Measurements from ENCODE around the gene TTC34. TPM values are rescaled to one million over a fixed set of nuclear protein-coding genes. Genes with fewer than 3 reads are reported as not detected.

Gene TTC34
- total and polyA plus RNA-seq, 2 of the 4 experiments (the other 2 are of a cell fraction), result under 0.01 to 0.09 TPM

- Histone ChIP-seq H3K4me3 (ENCODE audit: insufficient read depth, low read depth, low read length) (no peak overlapping the region), H4K91ac (ENCODE audit: insufficient read depth, low read depth, low read length) (no peak overlapping the region), H3K36me3 (ENCODE audit: control insufficient read depth, insufficient read depth, low read length) (peaks cover 2% of the 10 kb centered on the region; the same call in 1 of the 2 replicates), H3K9ac (ENCODE audit: low read depth, low read length) (no peak overlapping the region), H2BK120ac (ENCODE audit: low read depth, low read length) (no peak overlapping the region), H2AFZ (replicated peaks; ENCODE audit: low read length, poor library complexity) (no peak overlapping the region), H2BK5ac (ENCODE audit: low read depth, low read length, poor library complexity, severe bottlenecking) (no peak overlapping the region), H3K79me1 (ENCODE audit: low read depth in 1 of 2, low read length in 2 of 2) (peaks cover 0 to 21% of the 10 kb centered on the region in 2 experiments; a peak in 2 of 4 replicates), H3K4me2 (ENCODE audit: low read depth, low read length) (no peak overlapping the region), H4K5ac (ENCODE audit: low read depth, low read length) (no peak overlapping the region), H3K9me1 (ENCODE audit: insufficient read depth, low read length) (no peaks in the 10 kb centered on the region), H3K4me1 (ENCODE audit: control insufficient read depth, insufficient read depth, low read length) (peaks cover 8% of the 10 kb centered on the region; the same call in 1 of the 2 replicates), H3K18ac (ENCODE audit: low read depth, low read length) (no peak overlapping the region), H4K8ac (ENCODE audit: low read depth in 2 of 2, low read length in 2 of 2) (no peak overlapping the region), H3K23ac (ENCODE audit: low read depth, low read length) (no peak overlapping the region), H2AK9ac (replicated peaks; ENCODE audit: low read depth, low read length, poor library complexity) (no peak overlapping the region), H3K27me3 (ENCODE audit: control insufficient read depth, insufficient read depth, low read length) (no peaks in the 10 kb centered on the region; the same call in 1 of the 2 replicates), H3K4ac (ENCODE audit: low read depth, low read length) (no peak overlapping the region), H3K56ac (ENCODE audit: extremely low read depth, insufficient read depth, low read length) (no peak overlapping the region), H3K27ac (ENCODE audit: insufficient read depth, low read length) (no peak overlapping the region), H4K20me1 (ENCODE audit: insufficient read depth, low read length) (no peaks in the 10 kb centered on the region; the same call in 1 of the 2 replicates), H2BK20ac (ENCODE audit: low read depth, low read length) (no peak overlapping the region), H2AK5ac (ENCODE audit: low read depth, low read length) (no peak overlapping the region), H3K9me3 (ENCODE audit: control insufficient read depth, insufficient read depth, low read length) (no peaks in the 10 kb centered on the region), H3K14ac (replicated peaks; ENCODE audit: low read depth, low read length) (no peak overlapping the region), H2BK15ac (ENCODE audit: low read depth, low read length) (no peak overlapping the region)
- ChIA-PET CTCF (no interaction called here), POLR2A (ENCODE audit: unreplicated experiment) (no interaction called here)
- ATAC-seq (ENCODE audit: low read depth) (no peak), DNase-seq (no peak)
- in situ Hi-C loops (cut with MboI; ENCODE audit: low sequenced_read_pairs), result no loop called here
- intact Hi-C loops (cut with micrococcal nuclease), result no loop called here
- no TSS peak for BruUV-seq (replicated peaks)
- 97% methylated on average over 12 of the region's 25 CpGs; no CpG with 5 or more reads in 1 of the 2 experiments for WGBS, 2 experiments (ENCODE audit: extremely low coverage in 2 of 2, insufficient read length in 1 of 2)
- dilution Hi-C loops (cut with HindIII; ENCODE audit: low sequenced_read_pairs, unreplicated experiment), result no loop called here
- no peak for TF ChIP-seq BHLHE40 (IDR thresholded peaks at IDR 0.05; ENCODE audit: low read depth, low read length)
- TF ChIP-seq USF2 (IDR thresholded peaks at IDR 0.05; ENCODE audit: low read depth, low read length), result no peak
- TF ChIP-seq FOS (IDR thresholded peaks at IDR 0.05; ENCODE audit: low read depth, low read length), result no peak
- TF ChIP-seq ELK1 (IDR thresholded peaks at IDR 0.05; ENCODE audit: borderline replicate concordance, low read depth, low read length), result no peak
- TF ChIP-seq MAFK (IDR thresholded peaks at IDR 0.05; ENCODE audit: low read depth, low read length), result no peak
- no peak for TF ChIP-seq RAD21 (IDR thresholded peaks at IDR 0.05; ENCODE audit: low read length)
- TF ChIP-seq CTCF (conservative IDR thresholded peaks at IDR 0.05; ENCODE audit: low read depth, low read length), result no peak
- no peak for TF ChIP-seq MAZ (IDR thresholded peaks at IDR 0.05; ENCODE audit: borderline replicate concordance, low read depth, low read length)
- no peak for TF ChIP-seq NFE2L2 (IDR thresholded peaks at IDR 0.05; ENCODE audit: low read depth, low read length)
- TF ChIP-seq MXI1 (IDR thresholded peaks at IDR 0.05; ENCODE audit: borderline replicate concordance, low read depth, low read length), result no peak
- TF ChIP-seq SMC3 (IDR thresholded peaks at IDR 0.05; ENCODE audit: low read depth, low read length), result no peak
- TF ChIP-seq CHD1 (IDR thresholded peaks at IDR 0.05; ENCODE audit: low read depth, low read length), result no peak
- no peak for TF ChIP-seq RFX5 (IDR thresholded peaks at IDR 0.05; ENCODE audit: low read depth, low read length)
- no peak for TF ChIP-seq RCOR1 (IDR thresholded peaks at IDR 0.05; ENCODE audit: insufficient replicate concordance, low read length)
- TF ChIP-seq POLR2A (IDR thresholded peaks at IDR 0.05; ENCODE audit: low read depth, low read length), result no peak
These were observed 211.9 kb downstream of the TTC34 start for GRCh38 chr1:2589431-2590232.
